ELF-1 (cell line): ENCODE data around the gene ODAD3.
A peak's percentile ranks its signal among the peaks of the same experiment; 100 is the strongest.
"Not testable (repeated sequence)": the region's sequence is repeated elsewhere in the genome, so short reads cannot be mapped to it uniquely, and the experiment has no call there.

ENCODE experiments used
- DNase-seq: peaks from one replicate; pipeline ENCODE4 v3.0.0-alpha.2; 2016; ENCODE audit warnings: low read depth, low spot score

ODAD3 gene

GRCh38 chr19:11437955-11438354 lies 3.0 kb upstream of the ODAD3 start:
- no peak for DNase-seq

- peak; percentile 53 for DNase-seq
Measured at GRCh38 chr19:11435833-11436313, 952 bp upstream of the ODAD3 start.

GRCh38 chr19:11434703-11435056 lies 241 bp downstream of the ODAD3 start:
- DNase-seq, result no peak

GRCh38 chr19:11433526-11433925 lies 1.4 kb downstream of the ODAD3 start:
- DNase-seq, result not testable (repeated sequence)

GRCh38 chr19:11426656-11427055 lies 8.3 kb downstream of the ODAD3 start:
- no peak for DNase-seq

- peak; percentile 41 for DNase-seq
Measured at GRCh38 chr19:11425719-11426457, 9.0 kb downstream of the ODAD3 start.

- no peak for DNase-seq
Measured at GRCh38 chr19:11423791-11424181, 11.1 kb downstream of the ODAD3 start.

GRCh38 chr19:11423164-11423790 lies 11.6 kb downstream of the ODAD3 start:
- DNase-seq, result no peak

GRCh38 chr19:11422163-11423065 lies 12.5 kb downstream of the ODAD3 start:
- peak; percentile 92 for DNase-seq

GRCh38 chr19:11421371-11422098 lies 13.4 kb downstream of the ODAD3 start:
- DNase-seq, result peak; percentile 85

GRCh38 chr19:11420429-11421370 lies 14.2 kb downstream of the ODAD3 start:
- DNase-seq, result peak; percentile 53

GRCh38 chr19:11418549-11419506 lies 16.1 kb downstream of the ODAD3 start, which contains the start of gene RGL3:
RGL3 (minus strand) TSS chr19:11419314; CDS start chr19:11419278, 36 bp downstream.
- DNase-seq, result peak; percentile 69

- no peak for DNase-seq
Measured at GRCh38 chr19:11418094-11418548, 16.8 kb downstream of the ODAD3 start.

GRCh38 chr19:11416346-11417052 lies 18.4 kb downstream of the ODAD3 start:
- no peak for DNase-seq

GRCh38 chr19:11414544-11414943 lies 20.4 kb downstream of the ODAD3 start:
- DNase-seq, result no peak

GRCh38 chr19:11410682-11411081 lies 24.2 kb downstream of the ODAD3 start:
- DNase-seq, result no peak

- no peak for DNase-seq
Measured at GRCh38 chr19:11408591-11408990, 26.3 kb downstream of the ODAD3 start.

GRCh38 chr19:11406703-11407236 lies 28.2 kb downstream of the ODAD3 start:
- DNase-seq, result not testable (repeated sequence)
